Measurements from ENCODE around the gene ACER1.

Gene ACER1

DNA sequence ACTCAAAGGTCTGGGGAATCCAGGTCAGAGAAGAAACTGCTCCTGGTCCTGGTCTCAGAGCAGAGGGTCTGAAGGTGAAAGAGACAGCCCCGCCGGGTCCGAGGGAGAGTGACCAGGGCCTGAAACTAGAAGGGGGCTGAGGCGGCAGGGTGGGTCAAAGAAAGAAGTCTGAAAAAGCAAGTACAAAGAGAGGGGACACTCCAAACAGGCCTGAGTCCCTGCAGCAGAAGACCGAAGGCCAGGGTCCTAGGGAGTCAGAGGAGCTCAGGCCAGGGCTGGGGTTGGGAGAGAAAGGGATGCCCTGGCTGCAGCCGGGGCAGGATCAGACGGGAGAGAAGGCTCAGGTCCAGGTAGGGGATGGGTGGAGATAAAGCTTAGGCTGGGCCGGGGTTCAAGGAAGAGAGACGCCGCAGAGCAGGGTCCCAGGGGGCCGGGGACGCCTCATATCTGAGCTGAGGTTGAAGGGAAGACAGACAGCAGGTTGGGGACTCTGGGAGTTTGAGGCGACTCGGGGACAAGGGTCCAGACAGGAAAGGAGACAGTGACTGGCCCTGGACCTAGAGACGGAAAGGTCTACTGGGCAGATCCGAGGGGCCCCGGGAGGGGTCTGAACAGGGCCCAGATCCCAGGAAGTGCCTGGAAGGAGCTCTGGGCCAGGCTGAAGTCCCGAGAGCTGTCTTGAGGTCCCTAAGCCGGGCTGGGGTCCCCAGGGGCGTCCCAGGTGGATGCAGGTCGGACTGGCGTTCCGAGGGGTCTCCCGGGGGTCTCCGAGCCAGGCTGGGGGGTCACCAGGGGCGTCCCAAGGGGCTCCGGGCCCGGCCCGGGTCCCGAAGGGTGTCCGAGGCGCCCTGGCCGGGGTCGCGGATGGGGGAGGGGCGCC is 54.4 kb downstream of the ACER1 start:
- H3K4me3 ChIP-seq (ENCODE audit: low read depth, low read length): peak overlapping the region; percentile 96
- TF ChIP-seq, protein P1, sequence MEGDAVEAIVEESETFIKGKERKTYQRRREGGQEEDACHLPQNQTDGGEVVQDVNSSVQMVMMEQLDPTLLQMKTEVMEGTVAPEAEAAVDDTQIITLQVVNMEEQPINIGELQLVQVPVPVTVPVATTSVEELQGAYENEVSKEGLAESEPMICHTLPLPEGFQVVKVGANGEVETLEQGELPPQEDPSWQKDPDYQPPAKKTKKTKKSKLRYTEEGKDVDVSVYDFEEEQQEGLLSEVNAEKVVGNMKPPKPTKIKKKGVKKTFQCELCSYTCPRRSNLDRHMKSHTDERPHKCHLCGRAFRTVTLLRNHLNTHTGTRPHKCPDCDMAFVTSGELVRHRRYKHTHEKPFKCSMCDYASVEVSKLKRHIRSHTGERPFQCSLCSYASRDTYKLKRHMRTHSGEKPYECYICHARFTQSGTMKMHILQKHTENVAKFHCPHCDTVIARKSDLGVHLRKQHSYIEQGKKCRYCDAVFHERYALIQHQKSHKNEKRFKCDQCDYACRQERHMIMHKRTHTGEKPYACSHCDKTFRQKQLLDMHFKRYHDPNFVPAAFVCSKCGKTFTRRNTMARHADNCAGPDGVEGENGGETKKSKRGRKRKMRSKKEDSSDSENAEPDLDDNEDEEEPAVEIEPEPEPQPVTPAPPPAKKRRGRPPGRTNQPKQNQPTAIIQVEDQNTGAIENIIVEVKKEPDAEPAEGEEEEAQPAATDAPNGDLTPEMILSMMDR (IDR thresholded peaks at IDR 0.05; ENCODE audit: low read depth, low read length, missing control alignments): no peak
- DNase-seq (ENCODE audit: low read depth): no peak

- TF ChIP-seq, protein P1 (IDR thresholded peaks at IDR 0.05; ENCODE audit: low read depth, low read length, missing control alignments): no peak
- peak overlapping the region; percentile 96 for H3K4me3 ChIP-seq (ENCODE audit: low read depth, low read length)
- no peak for DNase-seq (ENCODE audit: low read depth)
These were observed 55.4 kb downstream of the ACER1 start for GRCh38 chr19:6278051-6278450.

DNA sequence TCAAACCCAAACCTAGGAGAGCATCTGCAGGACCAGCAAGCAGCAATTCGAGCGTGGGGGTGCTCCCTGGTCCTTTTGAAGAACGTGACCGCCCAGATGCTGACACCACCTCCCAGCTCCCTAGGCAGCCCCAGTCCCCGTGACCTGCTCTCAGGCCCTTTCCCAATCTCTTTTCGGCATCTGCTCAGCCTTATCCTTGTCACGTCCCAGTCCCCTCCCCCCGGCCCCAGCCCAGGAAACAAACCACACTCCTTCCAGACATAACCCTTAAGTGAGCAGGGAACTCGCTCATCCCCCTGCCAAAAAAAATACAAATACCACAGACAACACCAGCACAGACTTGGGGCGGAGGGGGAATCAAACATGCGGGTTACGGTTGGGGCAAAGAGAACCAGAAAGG is 57.0 kb downstream of the ACER1 start:
- TF ChIP-seq, protein P1 (IDR thresholded peaks at IDR 0.05; ENCODE audit: low read depth, low read length, missing control alignments): no peak
- no peak for DNase-seq (ENCODE audit: low read depth)
- no peak overlapping the region for H3K4me3 ChIP-seq (ENCODE audit: low read depth, low read length)

DNA sequence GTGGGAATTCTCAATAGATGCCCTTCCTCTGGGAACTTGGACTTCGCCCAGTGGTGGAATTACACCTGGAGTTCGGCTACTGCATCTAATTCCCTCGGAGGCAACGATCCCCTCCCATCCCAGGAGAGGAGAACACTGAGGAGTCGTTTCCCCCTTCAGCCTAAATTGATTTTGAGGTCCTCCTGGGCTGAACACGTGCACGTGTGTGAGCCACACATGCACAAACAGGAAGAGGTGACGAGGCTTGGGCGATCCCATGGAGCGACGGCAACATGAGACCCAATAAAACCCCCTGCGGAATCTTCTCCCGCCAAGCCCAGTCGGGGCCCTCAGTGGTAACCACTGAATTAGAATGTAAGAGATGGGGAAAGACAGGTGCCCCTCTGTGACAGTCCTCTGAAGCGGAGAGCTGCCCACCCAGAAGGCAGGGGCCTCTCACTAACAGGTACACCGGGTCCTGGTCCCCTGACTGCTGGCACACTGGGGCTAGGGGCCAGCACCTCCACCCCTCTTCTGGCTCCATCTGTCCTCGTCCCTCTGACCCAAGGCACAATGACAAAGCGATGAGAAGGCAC is 58.2 kb downstream of the ACER1 start:
- no peak for DNase-seq (ENCODE audit: low read depth)
- H3K4me3 ChIP-seq (ENCODE audit: low read depth, low read length): no peak overlapping the region
- TF ChIP-seq, protein P1 (IDR thresholded peaks at IDR 0.05; ENCODE audit: low read depth, low read length, missing control alignments): no peak

GRCh38 chr19:6274756-6275155 is 58.7 kb downstream of the ACER1 start:
- no peak for DNase-seq (ENCODE audit: low read depth)
- no peak overlapping the region for H3K4me3 ChIP-seq (ENCODE audit: low read depth, low read length)
- TF ChIP-seq, protein P1 (IDR thresholded peaks at IDR 0.05; ENCODE audit: low read depth, low read length, missing control alignments): no peak

DNA sequence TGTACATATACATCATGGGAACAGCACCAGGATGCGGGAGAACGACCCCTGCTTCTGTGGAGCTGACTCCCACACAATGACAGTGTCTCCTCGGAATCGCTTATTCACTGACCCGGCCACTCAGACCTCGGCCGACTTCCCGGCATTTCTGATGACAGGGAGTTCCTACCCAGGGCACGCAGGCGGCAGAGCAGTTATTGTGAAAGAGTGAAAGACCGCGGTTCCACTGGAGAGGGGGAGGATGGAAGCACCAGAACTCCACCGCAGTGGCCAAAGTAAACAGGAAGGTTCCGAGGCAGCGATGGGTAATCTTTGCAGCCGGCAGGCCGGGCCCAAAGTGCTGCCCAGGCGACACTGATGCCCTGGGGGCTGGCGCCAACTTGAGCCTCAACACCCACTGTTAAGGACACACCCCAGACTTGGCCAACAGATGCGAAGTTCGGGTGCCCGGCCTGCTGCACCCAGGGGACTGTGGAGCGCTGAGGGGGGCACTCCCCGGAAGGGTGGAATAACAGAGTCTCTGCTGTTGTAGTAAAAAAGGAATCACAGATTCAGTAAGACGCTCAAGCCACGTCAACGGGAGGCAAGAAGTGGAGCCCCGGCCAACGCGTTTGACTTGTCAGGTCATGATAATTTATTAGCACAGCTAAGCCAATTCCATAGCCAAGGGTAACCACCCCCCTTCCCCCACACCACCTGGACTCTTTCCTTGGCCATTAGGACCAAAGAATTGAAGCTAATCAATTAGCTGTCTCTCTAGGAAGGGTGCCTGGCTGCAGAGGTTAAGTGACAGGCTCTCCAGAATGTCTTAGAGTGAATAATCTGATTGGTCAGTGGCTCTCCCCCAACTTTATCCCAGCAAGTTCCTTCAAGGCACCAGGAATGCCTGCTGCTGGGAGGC is 59.5 kb downstream of the ACER1 start:
- TF ChIP-seq, protein P1 (IDR thresholded peaks at IDR 0.05; ENCODE audit: low read depth, low read length, missing control alignments): no peak

More for the DNA sequence above, 59.5 kb downstream of the ACER1 start:
- H3K4me3 ChIP-seq (ENCODE audit: low read depth, low read length): no peak overlapping the region
- no peak for DNase-seq (ENCODE audit: low read depth)

Measured in GM12864 (cell line).